HG03439 (cell line): ENCODE measurements around the gene SNRPD3.

ENCODE experiments used
- ATAC-seq: cut with Tn5 transposase; IDR thresholded peaks from one replicate; pipeline ENCODE4 v1.9.1; 2021; ENCODE audit warnings: mild to moderate bottlenecking, moderate library complexity; ENCODE audit not compliant: unreplicated experiment

The SNRPD3 gene

GRCh38 chr22:24565077-24565476 is 9.3 kb downstream of the SNRPD3 start:
- no peak for ATAC-seq

DNA sequence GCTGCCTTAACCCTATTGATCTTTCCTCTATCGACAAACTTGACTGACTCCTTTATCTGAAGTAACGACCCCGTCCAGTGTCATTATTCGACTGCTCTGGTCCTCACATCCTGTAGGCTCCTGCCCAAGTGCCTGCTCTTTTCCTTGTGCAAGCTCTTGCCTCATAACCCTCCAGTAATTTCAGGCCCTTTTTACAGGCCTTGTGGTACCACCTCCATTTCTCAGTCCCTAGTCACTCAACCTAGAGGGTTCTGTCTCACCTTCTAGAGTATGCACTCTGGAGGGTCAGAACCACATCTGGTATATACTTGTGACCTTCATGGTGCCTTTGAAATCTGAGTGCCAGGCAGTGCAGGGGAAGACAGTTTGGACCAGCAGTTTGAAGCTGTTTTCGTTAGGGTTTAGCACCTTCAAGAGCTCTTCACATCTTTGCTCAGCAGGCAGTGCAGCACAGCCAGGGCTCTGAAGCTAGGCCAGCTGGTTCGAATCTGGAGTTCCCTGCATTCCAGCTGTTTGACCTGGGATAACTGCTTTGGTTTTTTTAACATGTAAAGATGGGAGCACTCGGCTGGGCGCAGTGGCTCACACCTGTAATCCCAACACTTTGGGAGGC is 11.2 kb downstream of the SNRPD3 start:
- ATAC-seq, result no peak

DNA sequence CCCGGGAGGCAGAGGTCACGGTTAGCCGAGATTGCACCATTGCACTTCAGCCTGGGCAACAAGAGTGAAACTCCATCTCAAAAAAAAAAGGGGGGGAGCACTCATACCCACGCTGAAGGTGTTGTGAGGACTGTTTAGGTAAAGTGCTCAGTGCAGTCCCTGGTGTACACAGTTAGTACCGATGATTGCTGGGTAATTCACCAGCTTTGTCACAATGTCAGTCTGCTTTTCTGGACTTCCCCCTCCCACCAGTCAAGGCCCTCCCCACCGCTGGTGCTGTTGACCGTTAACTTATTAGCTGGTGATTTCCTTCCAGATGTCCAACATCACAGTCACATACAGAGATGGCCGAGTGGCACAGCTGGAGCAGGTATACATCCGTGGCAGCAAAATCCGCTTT is 11.9 kb downstream of the SNRPD3 start:
- ATAC-seq, result no peak

- no peak for ATAC-seq
Observed at GRCh38 chr22:24571266-24571665, 15.5 kb downstream of the SNRPD3 start.

GRCh38 chr22:24576778-24577177 is 21.0 kb downstream of the SNRPD3 start:
- ATAC-seq, result no peak

- no peak for ATAC-seq
Observed at GRCh38 chr22:24578355-24579257, 22.8 kb downstream of the SNRPD3 start.

- no peak for ATAC-seq
Observed at GRCh38 chr22:24579258-24579601, 23.4 kb downstream of the SNRPD3 start.

- ATAC-seq, result no peak
Observed at GRCh38 chr22:24580276-24580675, 24.5 kb downstream of the SNRPD3 start.

- no peak for ATAC-seq
Observed at GRCh38 chr22:24582056-24582814, 26.4 kb downstream of the SNRPD3 start.

DNA sequence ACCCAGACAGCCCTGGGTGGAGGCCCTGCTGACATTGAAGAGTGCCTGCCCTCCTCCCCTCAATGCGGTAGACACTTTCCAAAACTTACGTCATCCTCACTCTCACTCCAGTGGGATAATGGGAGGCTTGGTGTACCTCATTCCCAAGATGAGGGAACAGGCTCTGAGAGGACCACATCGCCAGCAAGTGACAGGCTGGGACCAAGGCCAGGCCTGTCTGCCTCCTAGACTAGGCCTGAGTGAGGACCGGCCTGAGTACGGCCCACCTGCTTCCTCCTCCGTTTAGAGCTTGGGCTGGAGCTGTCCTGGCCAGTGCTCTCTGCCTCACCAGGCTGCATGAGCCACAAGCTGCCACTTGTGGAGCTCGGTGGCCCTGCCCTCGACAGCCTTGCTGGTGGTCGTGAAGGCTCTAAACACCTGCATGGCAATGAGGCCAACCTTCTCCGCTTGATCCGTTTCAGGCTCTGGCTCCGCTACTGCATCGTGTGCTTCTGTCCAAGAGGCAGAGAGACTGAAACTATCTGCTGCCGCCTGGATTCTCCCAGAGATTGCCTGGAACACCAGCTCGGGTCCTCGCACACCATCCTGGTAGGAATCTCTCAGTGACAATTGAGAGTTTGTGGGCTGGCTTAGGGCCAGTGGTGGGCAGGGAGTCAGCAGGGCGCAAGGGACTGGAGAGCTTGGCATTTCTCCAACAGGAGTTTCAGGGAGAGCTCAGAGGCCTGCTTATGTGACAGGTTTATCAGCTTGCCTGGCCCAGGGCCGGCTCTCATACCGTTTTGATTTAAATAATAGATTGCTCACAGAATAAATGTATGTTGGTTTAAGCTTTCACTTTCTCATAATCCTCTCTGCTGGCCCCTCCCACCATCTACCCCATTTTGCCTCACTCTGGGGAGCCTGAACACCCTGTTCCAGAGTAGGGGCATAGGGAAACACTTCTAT is 27.7 kb downstream of the SNRPD3 start:
- no peak for ATAC-seq

GRCh38 chr22:24584166-24584790 is 28.5 kb downstream of the SNRPD3 start:
- no peak for ATAC-seq

GRCh38 chr22:24584871-24585411 is 29.1 kb downstream of the SNRPD3 start:
- ATAC-seq, result no peak

DNA sequence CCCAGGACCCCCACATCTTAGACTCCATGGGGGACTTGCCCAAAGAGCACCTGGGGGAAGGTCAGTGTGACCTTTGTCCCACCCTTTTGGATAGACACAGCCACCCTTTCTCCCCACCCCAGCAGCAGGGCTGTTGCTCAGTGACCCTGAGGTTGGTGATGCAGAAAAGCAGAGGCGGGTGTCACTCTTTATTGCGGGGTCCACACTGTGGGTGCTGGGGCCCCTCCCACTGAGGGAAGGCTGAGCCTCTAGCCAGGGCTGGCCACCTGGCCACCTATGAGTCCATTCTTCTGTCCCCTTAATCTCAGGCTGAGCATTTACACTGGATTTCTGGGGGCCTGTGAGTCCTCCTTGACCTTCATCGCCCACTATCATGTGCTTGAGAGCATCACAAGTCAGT is 29.7 kb downstream of the SNRPD3 start:
- ATAC-seq, result no peak

DNA sequence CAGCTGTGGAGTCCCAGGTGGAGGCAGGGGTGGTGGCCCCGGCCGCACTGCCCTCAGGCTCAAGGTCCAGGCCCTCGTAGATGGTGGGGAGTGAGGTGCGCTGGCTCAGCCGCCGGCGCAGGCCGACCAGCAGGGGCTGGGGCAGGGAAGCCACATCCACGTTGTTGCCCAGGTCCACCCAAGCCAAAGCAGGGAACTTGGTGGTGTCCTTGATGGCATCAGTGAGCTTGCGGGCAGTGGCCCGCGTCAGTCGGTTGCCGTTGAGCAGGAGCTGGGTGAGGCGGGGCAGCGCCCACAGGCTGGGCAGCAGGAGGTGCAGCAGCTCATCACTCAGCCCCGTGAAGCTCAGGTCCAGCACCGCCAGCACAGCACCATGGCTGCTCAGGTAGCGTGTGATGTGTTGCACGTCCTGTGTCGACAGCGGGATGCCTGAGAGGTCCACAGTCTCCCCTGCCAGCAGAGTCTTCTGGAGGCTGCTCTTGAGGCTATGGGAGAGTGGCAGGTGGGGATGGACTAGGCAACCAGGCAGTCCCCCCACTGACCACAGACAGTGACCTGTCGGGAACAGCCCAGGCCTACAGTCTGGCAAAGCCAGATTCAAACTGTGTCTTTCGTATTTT is 30.2 kb downstream of the SNRPD3 start:
- no peak for ATAC-seq

GRCh38 chr22:24587251-24587650 is 31.5 kb downstream of the SNRPD3 start:
- ATAC-seq, result no peak

DNA sequence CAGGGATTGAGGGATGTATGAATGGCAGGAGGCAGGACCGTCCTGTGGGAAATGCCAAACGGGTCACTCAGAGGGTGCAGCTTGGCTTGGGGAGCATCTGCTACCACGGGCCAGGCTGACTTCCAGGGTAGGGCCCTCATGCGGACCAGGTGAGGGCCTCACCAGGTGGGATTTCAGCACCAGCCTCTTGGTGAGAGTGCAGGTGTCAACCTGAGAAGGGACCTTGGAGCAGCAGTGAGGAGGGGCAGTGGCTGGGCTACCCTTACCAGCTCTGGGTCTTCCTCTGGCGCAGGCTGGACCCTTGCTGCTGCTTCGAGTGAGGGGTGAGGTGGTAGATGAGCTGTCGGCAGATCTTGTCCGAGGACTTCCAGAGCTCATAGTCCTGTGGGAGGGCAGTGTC is 32.1 kb downstream of the SNRPD3 start:
- ATAC-seq, result no peak

GRCh38 chr22:24588381-24588756 is 32.6 kb downstream of the SNRPD3 start:
- ATAC-seq, result no peak

DNA sequence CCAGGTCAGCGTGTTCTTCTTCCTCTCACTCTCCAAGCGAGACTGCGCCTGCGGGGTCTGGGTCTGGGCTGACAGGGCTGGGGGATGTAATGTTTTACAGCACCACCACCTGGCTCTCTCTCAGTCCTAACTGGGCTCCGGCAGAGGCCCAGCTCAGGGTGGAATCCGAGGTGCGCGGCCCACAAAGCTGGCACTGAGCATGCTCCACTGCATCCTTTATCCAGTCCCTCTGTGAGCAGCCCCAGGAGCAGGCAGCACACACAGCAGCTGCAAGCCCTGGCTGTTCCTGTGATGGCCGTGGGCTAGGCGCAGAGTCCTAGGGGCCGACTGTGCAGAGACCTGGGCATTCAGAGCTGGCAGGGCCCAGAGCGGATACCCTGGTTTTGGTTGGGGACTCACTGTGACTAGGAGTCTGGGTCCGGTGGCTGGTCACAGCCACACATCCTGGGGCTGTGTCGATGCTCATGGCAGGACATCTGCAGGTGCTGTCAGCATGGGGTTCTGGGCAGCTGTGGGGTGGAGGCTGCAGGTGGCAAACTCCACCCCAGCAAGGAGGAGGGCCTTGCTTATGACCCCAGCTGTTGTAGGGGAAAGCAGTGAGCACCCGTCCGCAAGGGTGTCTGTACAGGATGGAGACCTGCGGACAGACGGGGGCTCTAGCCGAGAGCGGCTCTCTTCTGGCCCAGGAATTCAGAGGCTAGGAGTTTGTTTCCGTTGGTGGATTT is 33.1 kb downstream of the SNRPD3 start:
- no peak for ATAC-seq

GRCh38 chr22:24589518-24590030 is 33.8 kb downstream of the SNRPD3 start:
- ATAC-seq, result no peak
